K562 (cell line): ENCODE measurements around the gene UTP14C.

Experiments used
- EZH2 ChIP-seq: IDR thresholded peaks from 2 replicates; pipeline ENCODE4 v1.6.1; 2012; ENCODE audit warnings: low read depth, mild to moderate bottlenecking, inconsistent platforms, low read length, borderline replicate concordance
- POLR2A ChIP-seq: fragments of 450-650 bp; conservative IDR thresholded peaks from 2 replicates; pipeline ENCODE4 v1.6.1; 2016
- PTRF ChIP-seq: fragments of 450-650 bp; IDR thresholded peaks from 2 replicates; pipeline ENCODE4 v1.6.1; 2016; ENCODE audit warnings: mild to moderate bottlenecking, missing genetic modification characterization, missing compliant biosample characterization
- SIN3A ChIP-seq, 2 experiments: fragments of 150-350 bp in 1 of 2; IDR thresholded peaks; 2 replicates each; pipeline ENCODE4 v1.6.1; 2011 to 2016; ENCODE audit warnings: borderline replicate concordance in 2 of 2, low read depth in 2 of 2, low read length in 2 of 2, mild to moderate bottlenecking in 2 of 2, moderate library complexity in 2 of 2; ENCODE audit not compliant: control insufficient read depth in 1 of 2
- ZNF274 ChIP-seq: IDR thresholded peaks from 2 replicates; pipeline ENCODE4 v1.6.1; 2011; ENCODE audit warnings: low read depth, mild to moderate bottlenecking, low read length, moderate library complexity, borderline replicate concordance
- TF ChIP-seq, protein P1 (sequence below): fragments of 200-600 bp; sonication (generic); IDR thresholded peaks from one replicate; pipeline ENCODE4 v1.6.1; 2012; ENCODE audit warnings: mild to moderate bottlenecking, low read depth, low read length, inconsistent platforms
- TF ChIP-seq, protein P2 (sequence below): fragments of 250-450 bp; sonication (Bioruptor Pico); IDR thresholded peaks from 2 replicates; pipeline ENCODE4 v1.5.0; 2021; ENCODE audit warnings: mild to moderate bottlenecking, moderate library complexity
- TF ChIP-seq, protein P3 (sequence below): fragments of 450-650 bp; IDR thresholded peaks from 2 replicates; pipeline ENCODE4 v1.6.1; 2018; ENCODE audit not compliant: partially characterized antibody

DNA sequence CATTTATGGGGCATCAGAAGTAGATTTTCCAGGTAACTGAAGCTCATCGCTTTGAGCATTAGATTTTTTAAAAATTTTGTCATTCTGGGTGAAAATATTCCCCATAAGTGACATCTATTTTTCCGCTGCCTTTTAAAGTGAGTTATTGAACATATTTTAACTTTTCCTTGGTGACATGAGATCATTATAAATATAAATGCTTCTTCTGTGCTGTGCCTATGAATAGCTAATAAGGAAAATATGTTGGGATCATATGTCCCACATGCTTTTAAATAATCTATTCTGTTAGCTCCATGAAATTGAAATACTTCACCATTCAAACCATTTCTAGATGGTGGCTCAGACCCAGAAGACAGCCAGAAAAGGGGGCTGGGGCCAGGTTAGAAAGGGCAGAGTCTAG, 27.3 kb upstream of the UTP14C start:
- TF ChIP-seq POLR2A = no peak
- no peak for TF ChIP-seq PTRF
- TF ChIP-seq, protein P1, sequence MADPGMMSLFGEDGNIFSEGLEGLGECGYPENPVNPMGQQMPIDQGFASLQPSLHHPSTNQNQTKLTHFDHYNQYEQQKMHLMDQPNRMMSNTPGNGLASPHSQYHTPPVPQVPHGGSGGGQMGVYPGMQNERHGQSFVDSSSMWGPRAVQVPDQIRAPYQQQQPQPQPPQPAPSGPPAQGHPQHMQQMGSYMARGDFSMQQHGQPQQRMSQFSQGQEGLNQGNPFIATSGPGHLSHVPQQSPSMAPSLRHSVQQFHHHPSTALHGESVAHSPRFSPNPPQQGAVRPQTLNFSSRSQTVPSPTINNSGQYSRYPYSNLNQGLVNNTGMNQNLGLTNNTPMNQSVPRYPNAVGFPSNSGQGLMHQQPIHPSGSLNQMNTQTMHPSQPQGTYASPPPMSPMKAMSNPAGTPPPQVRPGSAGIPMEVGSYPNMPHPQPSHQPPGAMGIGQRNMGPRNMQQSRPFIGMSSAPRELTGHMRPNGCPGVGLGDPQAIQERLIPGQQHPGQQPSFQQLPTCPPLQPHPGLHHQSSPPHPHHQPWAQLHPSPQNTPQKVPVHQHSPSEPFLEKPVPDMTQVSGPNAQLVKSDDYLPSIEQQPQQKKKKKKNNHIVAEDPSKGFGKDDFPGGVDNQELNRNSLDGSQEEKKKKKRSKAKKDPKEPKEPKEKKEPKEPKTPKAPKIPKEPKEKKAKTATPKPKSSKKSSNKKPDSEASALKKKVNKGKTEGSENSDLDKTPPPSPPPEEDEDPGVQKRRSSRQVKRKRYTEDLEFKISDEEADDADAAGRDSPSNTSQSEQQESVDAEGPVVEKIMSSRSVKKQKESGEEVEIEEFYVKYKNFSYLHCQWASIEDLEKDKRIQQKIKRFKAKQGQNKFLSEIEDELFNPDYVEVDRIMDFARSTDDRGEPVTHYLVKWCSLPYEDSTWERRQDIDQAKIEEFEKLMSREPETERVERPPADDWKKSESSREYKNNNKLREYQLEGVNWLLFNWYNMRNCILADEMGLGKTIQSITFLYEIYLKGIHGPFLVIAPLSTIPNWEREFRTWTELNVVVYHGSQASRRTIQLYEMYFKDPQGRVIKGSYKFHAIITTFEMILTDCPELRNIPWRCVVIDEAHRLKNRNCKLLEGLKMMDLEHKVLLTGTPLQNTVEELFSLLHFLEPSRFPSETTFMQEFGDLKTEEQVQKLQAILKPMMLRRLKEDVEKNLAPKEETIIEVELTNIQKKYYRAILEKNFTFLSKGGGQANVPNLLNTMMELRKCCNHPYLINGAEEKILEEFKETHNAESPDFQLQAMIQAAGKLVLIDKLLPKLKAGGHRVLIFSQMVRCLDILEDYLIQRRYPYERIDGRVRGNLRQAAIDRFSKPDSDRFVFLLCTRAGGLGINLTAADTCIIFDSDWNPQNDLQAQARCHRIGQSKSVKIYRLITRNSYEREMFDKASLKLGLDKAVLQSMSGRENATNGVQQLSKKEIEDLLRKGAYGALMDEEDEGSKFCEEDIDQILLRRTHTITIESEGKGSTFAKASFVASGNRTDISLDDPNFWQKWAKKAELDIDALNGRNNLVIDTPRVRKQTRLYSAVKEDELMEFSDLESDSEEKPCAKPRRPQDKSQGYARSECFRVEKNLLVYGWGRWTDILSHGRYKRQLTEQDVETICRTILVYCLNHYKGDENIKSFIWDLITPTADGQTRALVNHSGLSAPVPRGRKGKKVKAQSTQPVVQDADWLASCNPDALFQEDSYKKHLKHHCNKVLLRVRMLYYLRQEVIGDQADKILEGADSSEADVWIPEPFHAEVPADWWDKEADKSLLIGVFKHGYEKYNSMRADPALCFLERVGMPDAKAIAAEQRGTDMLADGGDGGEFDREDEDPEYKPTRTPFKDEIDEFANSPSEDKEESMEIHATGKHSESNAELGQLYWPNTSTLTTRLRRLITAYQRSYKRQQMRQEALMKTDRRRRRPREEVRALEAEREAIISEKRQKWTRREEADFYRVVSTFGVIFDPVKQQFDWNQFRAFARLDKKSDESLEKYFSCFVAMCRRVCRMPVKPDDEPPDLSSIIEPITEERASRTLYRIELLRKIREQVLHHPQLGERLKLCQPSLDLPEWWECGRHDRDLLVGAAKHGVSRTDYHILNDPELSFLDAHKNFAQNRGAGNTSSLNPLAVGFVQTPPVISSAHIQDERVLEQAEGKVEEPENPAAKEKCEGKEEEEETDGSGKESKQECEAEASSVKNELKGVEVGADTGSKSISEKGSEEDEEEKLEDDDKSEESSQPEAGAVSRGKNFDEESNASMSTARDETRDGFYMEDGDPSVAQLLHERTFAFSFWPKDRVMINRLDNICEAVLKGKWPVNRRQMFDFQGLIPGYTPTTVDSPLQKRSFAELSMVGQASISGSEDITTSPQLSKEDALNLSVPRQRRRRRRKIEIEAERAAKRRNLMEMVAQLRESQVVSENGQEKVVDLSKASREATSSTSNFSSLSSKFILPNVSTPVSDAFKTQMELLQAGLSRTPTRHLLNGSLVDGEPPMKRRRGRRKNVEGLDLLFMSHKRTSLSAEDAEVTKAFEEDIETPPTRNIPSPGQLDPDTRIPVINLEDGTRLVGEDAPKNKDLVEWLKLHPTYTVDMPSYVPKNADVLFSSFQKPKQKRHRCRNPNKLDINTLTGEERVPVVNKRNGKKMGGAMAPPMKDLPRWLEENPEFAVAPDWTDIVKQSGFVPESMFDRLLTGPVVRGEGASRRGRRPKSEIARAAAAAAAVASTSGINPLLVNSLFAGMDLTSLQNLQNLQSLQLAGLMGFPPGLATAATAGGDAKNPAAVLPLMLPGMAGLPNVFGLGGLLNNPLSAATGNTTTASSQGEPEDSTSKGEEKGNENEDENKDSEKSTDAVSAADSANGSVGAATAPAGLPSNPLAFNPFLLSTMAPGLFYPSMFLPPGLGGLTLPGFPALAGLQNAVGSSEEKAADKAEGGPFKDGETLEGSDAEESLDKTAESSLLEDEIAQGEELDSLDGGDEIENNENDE = no peak
- TF ChIP-seq ZNF274 = no peak
- TF ChIP-seq, protein P2, sequence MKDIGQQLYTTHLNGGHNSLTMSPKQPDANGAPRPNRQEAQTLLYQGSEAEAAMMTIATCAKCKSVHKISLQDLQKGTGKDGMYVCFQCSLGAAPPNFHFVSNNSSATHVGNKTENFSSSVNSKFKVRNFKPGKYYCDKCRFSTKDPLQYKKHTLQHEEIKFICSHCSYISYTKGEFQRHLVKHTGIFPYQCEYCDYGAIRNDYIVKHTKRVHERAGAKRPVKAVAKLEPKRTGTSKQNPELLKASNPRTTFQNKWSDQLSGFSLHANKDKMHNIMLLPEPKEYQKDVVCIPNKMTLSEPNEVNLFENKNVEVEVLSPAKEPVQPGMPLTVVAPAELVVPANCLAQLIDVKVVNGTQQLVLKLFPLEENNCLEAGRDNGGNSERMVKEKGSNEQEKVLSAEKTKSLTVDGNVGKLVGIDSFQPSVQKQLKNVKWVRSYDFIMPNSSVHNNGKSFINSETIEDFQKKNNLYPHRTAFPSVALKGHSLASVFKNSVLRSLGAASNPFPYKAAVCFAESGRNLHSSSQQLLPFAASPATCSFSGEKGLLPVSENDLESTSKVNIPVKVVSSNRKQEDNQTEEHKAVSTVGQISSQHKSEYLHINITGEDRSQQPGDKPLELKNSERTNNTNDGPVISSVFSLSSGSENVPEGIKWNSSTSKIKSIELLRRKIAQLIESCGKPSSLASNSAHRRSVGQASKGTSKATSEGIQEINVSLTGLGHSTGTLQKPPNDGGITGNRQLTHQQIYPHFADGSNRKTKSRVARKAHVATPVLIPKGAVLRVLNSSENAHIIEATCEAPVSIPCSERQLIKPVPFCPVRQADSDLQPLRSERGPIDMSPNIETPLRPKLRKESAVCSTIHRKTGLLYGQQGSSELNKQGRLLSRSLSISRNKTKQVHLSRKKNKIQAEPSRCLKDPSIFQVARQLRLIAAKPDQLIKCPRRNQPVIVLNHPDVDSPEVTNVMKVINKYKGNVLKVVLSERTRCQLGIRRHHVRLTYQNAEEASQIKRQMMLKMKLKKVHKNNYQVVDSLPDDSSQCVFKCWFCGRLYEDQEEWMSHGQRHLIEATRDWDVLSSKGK (CRISPR knock-in tag) = no peak
- no peak for TF ChIP-seq EZH2
- TF ChIP-seq, protein P3, sequence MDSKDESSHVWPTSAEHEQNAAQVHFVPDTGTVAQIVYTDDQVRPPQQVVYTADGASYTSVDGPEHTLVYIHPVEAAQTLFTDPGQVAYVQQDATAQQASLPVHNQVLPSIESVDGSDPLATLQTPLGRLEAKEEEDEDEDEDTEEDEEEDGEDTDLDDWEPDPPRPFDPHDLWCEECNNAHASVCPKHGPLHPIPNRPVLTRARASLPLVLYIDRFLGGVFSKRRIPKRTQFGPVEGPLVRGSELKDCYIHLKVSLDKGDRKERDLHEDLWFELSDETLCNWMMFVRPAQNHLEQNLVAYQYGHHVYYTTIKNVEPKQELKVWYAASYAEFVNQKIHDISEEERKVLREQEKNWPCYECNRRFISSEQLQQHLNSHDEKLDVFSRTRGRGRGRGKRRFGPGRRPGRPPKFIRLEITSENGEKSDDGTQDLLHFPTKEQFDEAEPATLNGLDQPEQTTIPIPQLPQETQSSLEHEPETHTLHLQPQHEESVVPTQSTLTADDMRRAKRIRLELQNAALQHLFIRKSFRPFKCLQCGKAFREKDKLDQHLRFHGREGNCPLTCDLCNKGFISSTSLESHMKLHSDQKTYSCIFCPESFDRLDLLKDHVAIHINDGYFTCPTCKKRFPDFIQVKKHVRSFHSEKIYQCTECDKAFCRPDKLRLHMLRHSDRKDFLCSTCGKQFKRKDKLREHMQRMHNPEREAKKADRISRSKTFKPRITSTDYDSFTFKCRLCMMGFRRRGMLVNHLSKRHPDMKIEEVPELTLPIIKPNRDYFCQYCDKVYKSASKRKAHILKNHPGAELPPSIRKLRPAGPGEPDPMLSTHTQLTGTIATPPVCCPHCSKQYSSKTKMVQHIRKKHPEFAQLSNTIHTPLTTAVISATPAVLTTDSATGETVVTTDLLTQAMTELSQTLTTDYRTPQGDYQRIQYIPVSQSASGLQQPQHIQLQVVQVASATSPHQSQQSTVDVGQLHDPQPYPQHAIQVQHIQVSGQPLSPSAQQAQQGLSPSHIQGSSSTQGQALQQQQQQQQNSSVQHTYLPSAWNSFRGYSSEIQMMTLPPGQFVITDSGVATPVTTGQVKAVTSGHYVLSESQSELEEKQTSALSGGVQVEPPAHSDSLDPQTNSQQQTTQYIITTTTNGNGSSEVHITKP = no peak
- no peak for TF ChIP-seq SIN3A (IDR thresholded peaks at IDR 0.05; ENCODE audit: borderline replicate concordance in 2 of 2, control insufficient read depth in 1 of 2, low read depth in 2 of 2, low read length in 2 of 2)
